GM21526 (cell line): ENCODE measurements around the gene DMRT1.
A peak's percentile ranks its signal among the peaks of the same experiment; 100 is the strongest.

Experiments used
- ATAC-seq: cut with Tn5 transposase; IDR thresholded peaks from one replicate; pipeline ENCODE4 v1.9.1; 2021; ENCODE audit warnings: moderate library complexity; ENCODE audit not compliant: unreplicated experiment, low FRiP score

The DMRT1 gene

DNA sequence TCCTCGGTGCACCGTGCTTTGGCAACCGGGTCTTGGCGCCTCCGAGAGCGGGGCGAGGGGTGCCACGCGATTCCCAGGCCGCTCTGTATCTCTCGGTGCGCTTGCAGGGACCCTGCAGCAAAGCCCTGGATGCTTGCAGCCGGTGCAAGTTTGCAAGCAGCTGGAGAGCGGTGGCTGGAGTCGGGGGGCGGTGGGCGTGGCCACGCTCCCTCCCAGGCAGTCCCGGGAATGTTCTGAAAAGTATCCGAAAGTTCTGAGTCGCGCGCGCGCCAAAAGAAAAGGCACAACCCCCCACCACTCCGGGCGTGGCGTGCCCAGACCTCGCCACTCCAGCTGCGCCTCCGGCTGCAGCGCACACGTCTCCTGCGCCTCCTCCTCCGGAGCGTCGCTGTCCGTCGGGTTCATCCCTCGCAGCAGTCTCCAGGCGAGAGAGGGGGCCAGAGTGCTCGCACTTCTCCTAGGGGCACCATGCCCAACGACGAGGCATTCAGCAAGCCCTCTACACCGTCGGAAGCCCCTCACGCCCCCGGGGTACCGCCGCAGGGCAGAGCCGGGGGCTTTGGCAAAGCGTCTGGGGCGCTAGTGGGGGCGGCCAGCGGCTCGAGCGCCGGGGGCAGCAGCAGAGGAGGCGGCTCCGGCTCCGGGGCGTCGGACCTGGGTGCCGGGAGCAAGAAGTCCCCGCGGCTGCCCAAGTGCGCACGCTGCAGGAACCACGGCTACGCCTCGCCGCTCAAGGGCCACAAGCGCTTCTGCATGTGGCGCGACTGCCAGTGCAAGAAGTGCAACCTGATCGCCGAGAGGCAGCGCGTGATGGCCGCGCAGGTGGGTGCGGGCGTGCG, at the start of gene DMRT1:
DMRT1 (plus strand) TSS at position 327 of the 839 bp plus-strand sequence; CDS start at position 469, 142 bp downstream.
- ATAC-seq, result no peak

DNA sequence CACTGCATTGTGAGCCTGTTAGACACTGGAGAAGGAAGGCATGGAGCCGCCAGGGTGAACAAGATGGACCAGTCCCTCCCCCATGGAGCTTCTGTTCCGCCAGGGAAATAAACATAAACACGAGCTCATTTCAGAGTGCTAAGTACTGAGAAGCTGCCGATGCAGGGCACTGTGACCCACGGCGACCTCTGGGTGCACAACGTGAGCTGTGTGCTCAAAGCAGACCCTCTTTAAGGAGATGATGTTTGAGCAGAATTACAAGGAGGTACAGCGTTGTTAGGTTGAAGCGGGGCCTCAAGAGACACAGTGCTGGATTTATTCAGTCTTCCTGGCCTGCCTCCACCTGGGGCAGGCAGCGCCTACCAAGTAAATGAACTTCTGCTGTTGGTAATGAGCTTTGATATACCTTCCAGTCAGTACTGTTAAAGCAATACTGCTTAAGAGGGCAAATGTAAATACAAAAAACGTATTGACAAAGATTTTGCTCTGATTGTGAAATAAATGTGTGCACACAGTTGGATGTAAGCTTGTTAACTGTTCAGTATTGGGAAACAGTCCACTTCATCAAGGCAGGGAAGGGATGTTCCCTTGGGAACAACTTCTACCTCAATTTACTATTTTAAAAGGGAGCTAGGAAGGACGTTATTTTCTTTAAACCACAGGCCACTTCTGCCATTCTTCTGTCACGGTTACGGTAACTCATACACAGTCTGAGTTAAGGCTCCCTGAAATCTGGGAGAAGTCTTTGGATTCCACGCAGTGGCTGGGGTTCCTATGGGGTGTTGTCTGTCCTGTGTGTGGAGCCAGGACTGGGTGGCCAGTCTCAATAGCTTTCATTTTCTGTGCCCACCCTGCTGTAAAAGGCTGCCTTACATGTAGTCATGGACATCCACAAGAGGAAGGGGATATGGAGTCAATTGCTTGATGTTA, 48.9 kb upstream of the DMRT1 start:
- no peak for ATAC-seq

DNA sequence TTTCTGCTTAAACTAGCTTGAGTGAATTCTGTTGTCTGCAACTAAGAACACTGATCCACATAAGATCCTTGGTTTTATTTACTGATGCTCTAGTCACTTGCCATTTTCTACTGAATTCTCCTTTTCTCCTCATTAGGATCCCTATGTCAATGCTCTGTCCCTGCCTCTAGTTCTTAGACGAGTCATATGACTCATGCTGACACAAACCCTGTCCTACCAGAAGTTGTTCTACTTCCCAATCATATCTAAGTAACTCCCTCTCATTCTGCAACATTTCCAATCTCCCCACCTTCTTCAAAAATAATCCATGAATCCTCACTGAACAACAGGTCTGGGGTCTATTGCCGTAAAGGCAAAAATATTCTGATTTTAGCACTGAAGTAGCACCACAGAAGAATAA, 47.1 kb upstream of the DMRT1 start:
- ATAC-seq, result no peak

DNA sequence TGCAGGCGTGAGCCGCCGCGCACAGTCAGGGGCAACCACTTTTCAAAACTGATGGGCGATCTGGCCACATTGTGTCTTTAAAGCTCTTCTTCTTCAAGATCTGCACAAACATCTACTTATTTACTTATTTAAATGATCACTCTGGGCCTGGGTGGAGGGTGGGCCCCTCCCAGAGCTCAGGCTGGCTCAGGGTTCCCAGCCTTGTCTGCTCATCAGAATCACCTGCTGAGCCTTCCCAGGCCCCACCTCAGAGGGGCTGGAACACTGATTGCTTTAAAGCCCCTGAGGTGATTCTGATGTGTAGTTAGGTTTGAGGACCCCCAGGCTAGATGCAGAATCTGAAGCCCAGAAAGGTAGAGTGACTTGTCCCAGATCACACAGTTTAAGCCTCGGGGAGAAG, 45.6 kb upstream of the DMRT1 start:
- no peak for ATAC-seq

DNA sequence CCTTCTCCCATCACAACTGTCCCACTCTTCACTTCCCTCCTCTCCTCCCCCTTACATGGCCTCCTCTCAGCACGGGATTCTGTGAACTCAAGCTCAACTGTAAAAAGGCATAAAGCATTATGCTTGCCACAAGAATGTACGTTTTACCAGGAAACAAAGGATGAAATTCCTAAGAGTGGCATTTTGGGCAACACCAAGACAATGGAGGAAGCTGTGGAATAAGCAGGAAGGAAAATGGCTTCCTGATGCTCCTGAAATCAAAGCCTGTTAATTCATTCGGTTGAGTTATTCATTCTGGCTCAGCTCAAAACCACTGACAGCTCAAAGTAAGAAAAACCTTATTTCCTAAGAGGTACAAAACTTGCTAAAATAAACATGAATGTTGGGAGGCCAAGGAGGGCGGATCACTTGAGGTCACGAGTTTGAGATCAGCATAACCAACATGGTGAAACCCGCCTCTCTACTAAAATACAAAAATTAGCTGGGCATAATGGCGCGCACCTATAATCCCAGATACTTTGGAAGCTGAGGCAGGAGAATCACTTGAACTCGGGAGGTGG, 40.8 kb upstream of the DMRT1 start:
- no peak for ATAC-seq

DNA sequence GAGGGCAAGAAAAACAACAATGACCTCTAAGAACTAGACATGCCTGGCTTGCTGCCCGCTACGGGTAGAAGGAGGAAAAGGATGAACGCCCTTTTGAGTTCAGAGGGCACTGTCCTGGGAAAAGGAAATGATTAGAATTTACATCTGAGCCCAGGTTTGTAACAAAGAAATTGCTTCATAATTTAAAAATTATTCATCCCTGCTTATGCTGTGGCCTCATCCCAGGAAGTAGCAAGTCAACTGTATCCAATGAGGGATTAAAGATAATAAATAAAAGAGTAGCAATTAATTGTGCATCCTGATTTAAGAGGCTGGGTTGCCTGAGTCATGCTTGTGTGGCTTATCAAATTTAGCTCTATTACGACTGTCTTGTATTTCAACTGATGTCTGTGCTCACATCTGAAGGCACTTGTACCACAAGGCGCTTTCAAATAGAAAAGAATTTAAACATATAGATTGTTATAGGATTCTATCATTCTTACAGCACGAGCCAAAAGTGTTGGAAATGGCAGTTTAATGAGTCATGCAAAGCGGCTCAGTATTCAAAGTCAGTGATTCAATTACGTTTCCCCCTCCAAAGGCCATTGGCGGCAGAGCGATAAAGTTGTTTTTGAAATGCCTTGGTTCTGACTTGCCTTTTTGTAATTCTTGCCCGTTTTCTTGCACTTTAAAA, 40.0 kb upstream of the DMRT1 start:
- no peak for ATAC-seq

DNA sequence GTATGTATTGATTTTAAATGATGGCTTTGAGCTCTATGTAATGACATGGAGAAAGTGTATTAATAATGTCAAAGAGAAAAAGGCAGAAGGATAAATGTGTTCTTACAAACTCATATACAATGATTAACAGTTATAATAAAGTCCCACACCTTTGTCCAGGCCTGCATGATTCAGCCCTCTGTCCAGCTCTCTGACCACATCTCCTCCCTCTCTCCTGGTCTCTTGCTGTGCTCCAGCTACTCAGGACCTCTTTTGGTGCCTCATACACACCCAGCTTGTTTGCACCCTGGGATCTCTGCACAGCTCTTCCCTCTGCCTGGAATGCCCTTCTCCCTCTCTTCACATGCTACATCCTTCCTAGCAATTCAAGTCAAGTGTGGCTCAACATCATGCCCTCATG, 37.5 kb upstream of the DMRT1 start:
- no peak for ATAC-seq

DNA sequence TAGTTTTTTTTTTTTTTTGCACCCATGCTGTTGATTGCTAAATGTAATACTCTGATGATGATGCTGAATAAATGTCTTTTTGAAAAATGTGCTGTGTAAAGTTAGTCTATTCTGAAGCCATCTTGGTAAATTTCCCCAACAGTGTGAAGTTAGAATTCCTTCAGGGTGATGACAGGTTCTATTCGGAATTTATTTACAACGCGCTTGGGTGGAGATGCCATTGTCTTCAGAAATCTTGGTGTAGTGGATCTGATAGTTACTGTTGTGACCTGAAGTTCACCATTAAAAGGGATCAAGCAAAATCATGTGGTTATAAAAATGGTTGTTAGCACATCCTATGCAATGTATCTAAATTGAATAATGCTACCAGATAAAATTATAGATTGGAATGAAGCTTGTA, 36.3 kb upstream of the DMRT1 start:
- ATAC-seq, result no peak

DNA sequence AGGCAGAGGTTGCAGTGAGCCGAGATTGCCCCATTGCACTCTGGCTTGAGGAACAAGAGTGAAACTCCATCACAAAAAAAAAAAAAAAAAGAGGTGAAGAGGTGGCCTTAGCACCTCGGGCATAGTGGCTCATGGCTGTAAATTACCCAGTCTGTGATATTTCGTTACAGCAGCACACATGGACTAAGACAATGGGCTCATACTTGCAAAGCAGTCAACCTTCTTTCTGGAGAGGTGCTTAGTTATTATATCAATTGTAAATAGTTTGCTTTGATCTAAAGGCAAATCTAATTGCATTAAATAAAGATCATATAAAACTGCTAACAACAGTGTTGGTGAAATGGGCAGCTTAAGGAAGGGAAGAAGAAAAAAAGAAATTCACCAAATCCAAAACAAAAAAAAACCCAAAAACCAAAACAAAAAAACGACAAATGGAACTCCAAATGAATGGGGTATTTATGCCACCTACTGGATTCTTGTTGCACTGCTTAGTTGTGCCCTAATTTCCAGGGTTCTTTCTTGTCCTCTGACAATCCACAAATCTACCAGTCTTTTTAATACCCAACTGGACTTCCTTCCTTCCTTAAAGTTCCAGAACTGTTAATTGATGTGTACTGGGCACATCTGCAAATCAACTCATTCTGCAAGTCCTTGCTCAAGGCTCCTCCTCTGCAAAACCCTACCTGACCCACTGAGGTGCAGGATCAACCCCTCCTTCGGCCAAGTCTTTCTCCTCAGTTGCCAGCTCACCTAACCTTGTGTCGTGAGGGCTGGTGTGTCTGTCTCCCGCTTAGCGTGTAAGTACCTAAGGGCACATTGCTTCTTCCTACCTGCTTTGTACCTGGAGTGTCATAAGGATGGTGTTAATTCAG, 35.0 kb upstream of the DMRT1 start:
- ATAC-seq, result no peak

DNA sequence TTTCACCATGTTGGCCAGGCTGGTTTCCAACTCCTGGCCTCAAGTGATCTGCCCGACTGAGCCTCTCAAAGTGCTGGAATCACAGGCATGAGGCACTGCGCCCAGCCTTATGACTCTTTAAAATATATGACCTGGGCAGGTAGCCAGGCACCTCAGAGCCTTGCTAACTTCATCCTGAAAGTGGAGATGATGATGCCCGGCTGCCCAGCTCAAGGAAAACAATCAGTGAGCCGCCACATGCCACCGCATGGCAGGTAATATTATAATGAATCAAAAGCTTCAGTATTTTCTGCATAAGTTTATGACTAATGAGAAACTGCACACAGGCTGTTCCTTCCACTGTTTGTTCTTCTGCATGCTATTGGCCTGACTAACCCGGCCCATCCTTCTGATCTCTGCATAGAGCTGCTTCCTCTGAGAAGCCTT, 30.4 kb upstream of the DMRT1 start:
- ATAC-seq, result no peak

DNA sequence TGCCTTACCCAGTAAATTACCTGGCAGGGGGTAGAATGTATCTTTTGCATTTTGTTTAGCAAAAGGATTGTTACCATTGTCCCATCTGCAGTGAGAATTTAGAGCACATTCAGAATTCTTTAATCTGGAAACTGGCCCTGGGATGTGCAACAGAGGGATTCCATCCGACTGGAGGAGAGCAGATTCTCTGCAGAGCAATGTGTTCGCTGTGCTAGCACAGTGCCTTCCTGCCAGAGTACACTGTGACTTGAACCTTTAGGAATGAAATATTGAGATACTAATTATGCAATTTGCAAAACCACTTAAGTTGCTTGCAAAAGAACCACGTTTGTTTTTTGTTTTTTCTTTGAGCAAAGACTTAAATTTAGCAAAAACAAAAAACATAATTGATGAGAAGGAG, 22.5 kb upstream of the DMRT1 start:
- ATAC-seq, result no peak

DNA sequence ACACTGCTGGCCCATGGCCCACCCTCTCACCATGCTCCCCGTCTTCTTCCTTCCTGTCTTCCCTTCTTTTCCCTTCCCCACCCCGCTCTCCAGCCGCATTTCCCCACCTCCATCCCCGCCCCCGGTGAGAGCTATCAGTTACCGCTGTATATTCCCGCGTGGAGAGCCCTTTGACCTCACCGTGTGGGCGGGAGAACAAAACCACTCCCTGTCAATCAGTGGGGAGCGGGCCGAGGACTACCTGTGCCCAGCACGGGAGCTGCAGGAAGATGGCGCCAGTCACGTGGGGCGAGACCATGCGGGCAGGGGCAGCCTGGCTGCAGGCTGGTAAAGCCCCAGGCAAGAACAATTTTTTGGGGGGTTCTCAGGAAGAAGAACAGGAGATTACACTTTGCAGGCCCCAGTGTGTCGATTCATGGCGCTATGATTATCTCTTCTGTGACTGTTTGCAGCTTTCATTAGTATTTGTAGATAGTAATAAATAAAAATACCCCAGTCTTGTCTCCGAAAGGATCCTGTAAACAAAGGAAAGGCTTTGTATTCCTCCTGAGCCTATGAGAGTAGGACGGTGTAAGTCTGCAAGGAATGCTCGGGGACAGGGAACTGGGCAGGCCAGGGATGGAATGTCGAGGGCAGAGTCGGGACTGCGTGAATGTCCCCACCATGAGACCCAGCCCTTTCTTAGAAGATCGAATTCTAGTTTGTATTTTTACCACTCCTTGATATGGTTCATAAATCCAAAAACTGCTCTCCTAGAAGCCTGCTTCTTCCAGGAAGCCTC, 14.8 kb upstream of the DMRT1 start:
- ATAC-seq, result no peak

DNA sequence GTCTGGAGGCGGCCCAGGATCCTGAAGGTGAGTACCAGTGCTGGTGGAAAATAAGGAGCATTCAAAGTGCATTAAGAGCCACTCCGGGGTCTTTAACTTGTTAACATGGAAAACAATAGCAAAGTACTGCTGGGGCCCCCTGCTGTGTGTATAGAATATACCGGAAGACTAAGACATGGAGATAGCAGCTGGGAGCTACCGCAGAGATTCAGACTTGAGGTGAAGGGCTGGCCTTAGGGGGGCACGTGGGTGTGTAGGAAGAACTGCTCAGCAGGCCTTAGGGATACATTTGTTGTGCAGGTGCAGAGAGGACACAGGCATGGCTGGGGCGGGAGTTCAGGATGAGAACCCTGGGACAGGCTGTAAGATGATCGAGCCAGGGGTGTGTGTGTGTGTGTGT, 1.2 kb upstream of the DMRT1 start:
- ATAC-seq, result no peak

DNA sequence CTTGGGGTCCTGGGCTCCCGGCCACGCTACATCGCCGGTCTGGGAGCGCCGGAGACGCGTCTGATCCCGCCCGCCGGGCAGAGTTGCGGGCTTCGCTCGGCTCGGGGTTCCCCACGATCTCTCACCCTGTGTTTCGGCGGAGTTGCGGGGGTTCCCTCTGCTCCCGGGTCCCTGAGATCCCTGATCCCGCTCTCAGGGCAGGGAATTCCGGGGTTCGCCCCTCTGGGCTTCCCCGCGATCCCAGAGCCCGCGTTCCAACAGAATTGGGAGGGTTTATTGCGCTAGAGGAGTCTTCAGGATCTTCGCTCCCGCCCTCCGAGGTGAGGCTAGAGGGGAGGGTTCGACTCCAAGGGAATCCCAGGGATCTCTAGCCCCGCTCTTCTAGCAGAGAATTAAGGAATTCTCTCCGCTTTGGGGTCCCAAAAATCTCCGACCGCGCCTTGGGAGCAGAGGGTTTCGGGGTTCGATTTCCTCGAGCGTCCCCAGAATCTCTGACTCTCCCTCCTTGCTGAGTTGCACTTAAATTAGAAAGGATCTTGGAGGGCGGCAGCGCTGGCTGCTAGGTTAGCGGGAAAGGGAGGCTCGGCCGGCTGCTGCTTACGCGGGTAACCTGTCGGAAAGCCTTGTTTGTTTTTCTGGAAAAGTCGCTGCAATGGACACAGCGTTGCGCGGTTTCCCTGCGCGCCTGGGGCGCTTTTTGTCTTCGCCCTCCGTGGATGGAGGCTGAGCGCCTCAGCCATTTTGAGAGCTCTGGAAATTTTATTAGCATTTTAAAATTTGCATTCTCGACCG, 1.3 kb downstream of the DMRT1 start:
- no peak for ATAC-seq

DNA sequence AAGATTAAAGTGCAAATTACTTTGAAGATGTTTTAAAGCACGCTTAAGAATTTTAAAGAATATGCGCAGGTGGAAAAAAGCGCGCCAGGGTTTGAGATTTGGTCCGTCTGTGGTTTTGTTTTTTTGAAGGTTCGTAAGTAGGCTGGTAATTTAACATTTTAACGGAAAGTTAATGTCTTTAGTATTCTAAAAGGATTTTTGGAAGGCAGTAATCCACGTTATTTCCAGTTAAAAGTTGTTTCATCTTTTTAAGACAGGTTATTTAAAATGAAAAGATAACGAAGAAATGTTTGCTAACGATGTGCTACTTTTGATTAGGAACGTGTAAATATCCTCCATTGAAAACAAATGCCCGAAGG, 1.9 kb downstream of the DMRT1 start:
- ATAC-seq, result no peak

DNA sequence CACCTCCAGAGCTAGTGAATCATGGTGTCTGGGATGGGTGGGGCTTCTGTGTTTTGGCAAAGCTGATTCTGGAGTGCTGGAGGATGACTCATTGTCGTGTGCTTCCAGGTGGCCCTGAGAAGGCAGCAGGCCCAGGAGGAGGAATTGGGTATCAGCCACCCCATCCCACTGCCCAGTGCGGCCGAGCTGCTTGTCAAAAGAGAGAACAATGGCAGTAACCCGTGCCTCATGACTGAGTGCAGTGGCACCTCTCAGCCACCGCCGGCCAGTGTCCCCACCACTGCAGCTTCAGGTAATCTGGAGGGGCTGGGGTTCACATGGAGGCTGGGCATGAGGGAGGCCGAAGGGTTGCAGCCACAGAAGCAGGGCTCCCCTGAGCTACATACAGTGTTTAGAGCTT, 5.4 kb downstream of the DMRT1 start:
- no peak for ATAC-seq

DNA sequence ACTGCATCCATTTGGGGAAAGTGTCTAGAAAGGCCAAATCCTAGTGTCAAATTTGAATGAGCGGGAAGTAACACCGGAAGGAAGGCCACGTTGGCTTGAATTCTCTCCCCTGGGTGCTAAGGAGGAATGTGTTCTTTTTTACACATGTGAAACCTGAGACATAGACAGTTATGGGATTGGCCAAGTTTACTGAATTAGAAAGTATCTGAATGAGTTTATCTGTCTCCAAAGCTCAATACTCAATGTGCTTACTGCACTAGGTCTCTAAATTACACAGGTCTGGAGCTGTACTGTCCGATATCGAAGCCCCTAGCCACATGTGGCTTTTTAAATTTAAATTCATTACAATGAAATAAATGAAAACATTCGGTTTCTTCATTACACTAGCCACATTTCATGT, 6.0 kb downstream of the DMRT1 start:
- ATAC-seq, result peak; percentile 71

DNA sequence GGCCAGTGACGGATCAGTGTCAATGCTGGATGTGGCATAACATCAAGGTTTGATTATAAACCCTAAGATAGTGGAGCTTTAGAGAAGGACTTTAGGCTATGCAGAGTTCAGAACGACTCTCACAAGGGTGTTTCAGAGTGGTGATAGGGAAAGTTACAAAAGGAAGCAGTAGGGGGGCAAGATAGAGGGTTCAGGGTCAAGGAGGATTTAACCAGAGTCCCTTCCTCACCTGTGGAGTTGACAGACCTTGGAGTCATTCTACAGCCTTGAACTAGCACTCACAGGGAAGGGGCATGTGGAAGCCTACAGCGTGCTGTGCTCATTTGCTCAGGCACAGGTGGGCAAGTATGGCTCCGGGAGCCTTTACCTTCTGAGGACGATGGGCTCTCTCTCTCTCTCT, 7.9 kb downstream of the DMRT1 start:
- no peak for ATAC-seq
